Embryonic facial prominence (tissue), 1 donor: ENCODE results near the gene PRDM16.

ENCODE experiments used
- DNase-seq: peaks from one replicate; pipeline ENCODE4 v3.0.0-alpha.2; 2016; ENCODE audit errors: extremely low spot score

PRDM16 gene

GRCh38 chr1:3032371-3033039, 36.5 kb upstream of the PRDM16 start:
- no peak for DNase-seq

- no peak for DNase-seq
Observed at GRCh38 chr1:3033040-3033789, 35.8 kb upstream of the PRDM16 start.

- no peak for DNase-seq
Observed at GRCh38 chr1:3033790-3034090, 35.3 kb upstream of the PRDM16 start.

- no peak for DNase-seq
Observed at GRCh38 chr1:3034162-3034561, 34.8 kb upstream of the PRDM16 start.

- DNase-seq = no peak
Observed at GRCh38 chr1:3034728-3035562, 34.1 kb upstream of the PRDM16 start.

- DNase-seq = no peak
Observed at GRCh38 chr1:3035563-3036446, 33.2 kb upstream of the PRDM16 start.

GRCh38 chr1:3036447-3037280, 32.3 kb upstream of the PRDM16 start:
- no peak for DNase-seq

GRCh38 chr1:3037281-3038040, 31.5 kb upstream of the PRDM16 start:
- no peak for DNase-seq

- no peak for DNase-seq
Observed at GRCh38 chr1:3038113-3038551, 30.9 kb upstream of the PRDM16 start.

GRCh38 chr1:3038571-3039181, 30.3 kb upstream of the PRDM16 start:
- DNase-seq = no peak

GRCh38 chr1:3040004-3040403, 29.0 kb upstream of the PRDM16 start:
- no peak for DNase-seq

- no peak for DNase-seq
Observed at GRCh38 chr1:3042481-3042880, 26.5 kb upstream of the PRDM16 start.

GRCh38 chr1:3049164-3049563, 19.8 kb upstream of the PRDM16 start:
- no peak for DNase-seq

- DNase-seq = no peak
Observed at GRCh38 chr1:3049905-3050304, 19.1 kb upstream of the PRDM16 start.

GRCh38 chr1:3050603-3051002, 18.4 kb upstream of the PRDM16 start:
- DNase-seq = no peak

- DNase-seq = no peak
Observed at GRCh38 chr1:3051270-3052268, 17.4 kb upstream of the PRDM16 start.

- DNase-seq = no peak
Observed at GRCh38 chr1:3052501-3052900, 16.5 kb upstream of the PRDM16 start.

GRCh38 chr1:3053366-3053980, 15.5 kb upstream of the PRDM16 start:
- DNase-seq = no peak
